Peyer's patch (tissue), 4 donors: ENCODE measurements around the gene CBX8.

ENCODE experiments used
- CTCF ChIP-seq, 6 experiments: fragments of 450-650 bp in 4 of 6; fragments of 200-600 bp in 2 of 6; sonication (generic) in 1 of 6; IDR thresholded peaks; one replicate each; pipeline ENCODE4 v1.5.1; 2017 to 2019; ENCODE audit warnings: antibody characterized with exemption in 6 of 6, mild to moderate bottlenecking in 3 of 6, moderate library complexity in 1 of 6
- POLR2A ChIP-seq, 2 donors: fragments of 450-650 bp; IDR thresholded peaks; one replicate each; pipeline ENCODE4 v1.5.1; 2017; ENCODE audit warnings: antibody characterized with exemption in 2 of 2, mild to moderate bottlenecking in 2 of 2, moderate library complexity in 2 of 2

- no peak for TF ChIP-seq CTCF (IDR thresholded peaks at IDR 0.05)
- no peak for TF ChIP-seq POLR2A (IDR thresholded peaks at IDR 0.05)
Measured at GRCh38 chr17:79812353-79813258, 15.7 kb upstream of the CBX8 start.
